Activated CD8-positive, alpha-beta memory T cell treated with anti-CD3 and anti-CD28 coated beads, Interleukin-2, amount 50 U/mL, for 4 hours (primary cell): ENCODE measurements around the gene ZNF423.

ENCODE experiments used
- DNase-seq: peaks from one replicate; pipeline ENCODE4 v3.0.0-alpha.2; 2020

Gene ZNF423

DNA sequence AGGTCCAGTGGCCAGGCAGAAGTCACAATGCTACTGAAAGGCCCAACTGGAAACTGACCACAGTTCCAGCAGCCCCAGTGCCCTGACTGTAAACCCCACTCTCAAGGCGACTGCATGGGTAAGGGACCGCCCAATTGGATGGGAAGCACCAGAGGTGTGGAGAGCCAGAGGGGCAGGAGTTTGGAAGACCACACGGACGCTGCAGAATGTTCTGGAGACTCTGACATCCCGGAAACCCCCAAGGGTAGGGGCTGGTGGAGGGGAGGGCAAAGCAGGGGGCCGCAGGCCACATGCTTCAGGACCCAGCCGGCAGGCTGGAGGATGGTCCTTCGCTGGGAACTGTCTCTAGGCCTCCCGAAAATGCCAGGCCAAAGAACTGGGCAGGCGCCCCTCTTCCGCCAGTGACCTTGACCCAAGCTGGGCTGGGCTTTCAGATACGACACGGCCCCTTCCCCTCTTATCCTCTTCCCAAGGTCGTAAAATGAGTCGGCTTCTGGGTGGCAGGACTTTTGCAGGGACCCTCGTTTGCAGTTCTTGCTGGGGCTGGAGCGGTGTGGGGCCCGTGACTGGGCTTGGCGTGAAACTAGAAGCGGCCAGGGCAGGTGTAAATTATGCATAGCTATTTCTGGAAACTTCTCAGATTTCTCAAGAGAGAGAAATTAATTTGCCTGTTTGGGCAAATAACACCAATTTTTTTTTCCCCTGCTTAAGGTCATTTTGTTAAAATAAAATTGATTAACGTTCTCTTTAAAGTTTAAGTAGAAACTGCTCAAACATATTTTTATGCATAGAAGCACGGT lies 372.1 kb downstream of the ZNF423 start:
- no peak for DNase-seq

DNA sequence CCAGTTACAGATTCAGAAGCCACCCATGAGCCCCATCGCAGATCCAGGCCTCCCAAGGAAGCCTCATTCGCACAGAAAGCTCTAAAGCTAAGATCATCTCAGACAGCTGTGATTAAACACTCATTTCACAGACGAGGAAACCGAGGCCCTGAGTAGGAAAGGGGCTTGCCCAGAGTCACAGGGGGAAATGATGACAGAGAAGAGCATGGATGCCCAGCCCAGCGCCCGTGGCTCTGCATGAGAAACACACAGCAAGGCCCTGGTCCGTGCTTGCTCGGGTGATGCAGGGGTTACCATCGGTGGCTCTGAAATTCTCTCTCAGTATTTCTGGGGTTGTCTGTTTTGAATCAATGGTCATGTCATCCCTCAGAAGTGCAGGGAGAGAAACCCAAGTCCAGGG lies 372.7 kb downstream of the ZNF423 start:
- DNase-seq, result no peak

DNA sequence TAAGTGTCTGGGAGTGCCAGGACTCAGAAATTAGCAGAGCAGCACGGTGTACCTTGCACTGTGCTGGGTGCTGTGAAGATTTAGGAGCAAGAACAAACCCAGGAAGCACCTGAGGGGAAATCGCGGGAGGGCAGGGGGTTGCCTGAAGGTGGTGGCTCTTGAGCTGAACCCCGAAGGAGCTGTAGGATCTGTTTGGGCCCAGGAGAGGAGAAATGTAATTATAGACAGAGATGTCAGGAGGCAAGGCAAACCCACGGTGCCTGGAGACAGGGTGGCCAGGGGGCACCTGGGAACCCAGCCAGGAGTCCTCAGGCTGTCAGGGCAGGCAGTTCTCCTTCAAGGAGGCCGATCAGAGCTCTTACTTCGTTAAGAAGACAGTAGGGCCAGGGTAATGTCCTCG lies 373.2 kb downstream of the ZNF423 start:
- DNase-seq, result no peak

DNA sequence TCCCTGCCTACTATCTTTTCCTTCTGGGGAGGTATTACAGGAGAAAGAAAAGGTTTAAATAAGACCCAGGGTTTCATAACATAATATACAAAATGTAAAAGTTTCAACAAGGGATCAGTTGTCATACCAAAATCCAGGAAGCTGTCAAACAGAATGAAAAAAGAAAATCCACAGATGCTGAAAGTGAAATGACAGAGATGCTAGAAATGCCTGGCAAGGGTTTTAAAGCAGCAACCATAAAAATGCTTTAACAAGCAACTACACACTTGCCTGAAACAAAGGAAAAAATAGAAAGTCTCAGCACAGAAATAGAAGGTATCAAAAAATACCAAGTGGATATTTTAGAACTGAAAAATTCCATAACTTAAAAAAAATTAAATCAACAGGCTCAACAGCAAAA lies 377.3 kb downstream of the ZNF423 start:
- DNase-seq, result no peak

DNA sequence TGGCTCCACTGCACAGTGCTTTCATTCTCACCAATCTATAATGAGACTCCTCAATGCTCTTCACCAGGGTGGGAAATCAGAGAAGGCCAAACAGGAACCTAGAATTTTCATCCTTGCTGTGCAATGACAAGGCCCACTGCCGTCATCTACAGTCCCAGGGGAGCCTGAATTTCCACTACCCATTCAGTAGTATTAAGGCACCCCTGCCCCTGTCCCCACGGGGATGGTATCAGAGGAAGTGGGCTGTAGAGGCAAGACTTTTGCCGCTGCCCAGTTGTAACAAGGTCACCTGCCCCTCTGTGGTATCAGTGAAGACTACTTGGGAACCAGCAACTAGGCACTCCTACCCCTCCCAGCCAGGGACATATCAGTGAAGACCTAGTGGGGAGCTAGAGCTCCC lies 377.8 kb downstream of the ZNF423 start:
- DNase-seq, result no peak

DNA sequence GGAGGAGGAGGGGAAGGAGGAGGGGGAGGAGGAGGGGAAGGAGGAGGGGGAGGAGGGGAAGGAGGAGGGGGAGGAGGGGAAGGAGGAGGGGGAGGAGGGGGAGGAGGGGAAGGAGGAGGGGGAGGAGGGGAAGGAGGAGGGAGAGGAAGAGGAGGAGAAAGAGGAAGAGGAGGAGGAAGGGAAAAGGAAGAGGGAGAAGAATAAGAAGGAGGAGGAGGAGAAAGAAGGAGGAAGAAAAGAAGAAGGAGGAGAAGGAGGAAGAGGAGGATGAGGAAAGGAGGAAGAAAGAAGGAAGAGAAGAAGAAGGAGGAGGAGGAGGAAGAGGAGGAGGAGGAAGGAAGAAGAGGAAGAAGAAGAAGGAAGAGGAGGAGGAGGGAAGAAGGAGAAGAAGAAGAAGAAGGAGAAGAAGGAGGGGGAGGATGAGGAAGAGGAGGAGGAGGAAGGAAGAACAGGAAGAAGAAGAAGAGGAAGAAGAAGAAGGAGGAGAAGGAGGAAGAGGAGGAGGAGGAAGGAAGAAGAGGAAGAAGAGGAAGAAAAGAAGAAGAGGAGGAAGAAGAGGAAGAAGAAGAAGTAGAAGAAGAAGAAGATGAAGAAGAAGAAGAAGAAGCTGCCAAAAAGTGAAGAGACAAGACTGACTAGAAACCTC lies 378.5 kb downstream of the ZNF423 start:
- no peak for DNase-seq

DNA sequence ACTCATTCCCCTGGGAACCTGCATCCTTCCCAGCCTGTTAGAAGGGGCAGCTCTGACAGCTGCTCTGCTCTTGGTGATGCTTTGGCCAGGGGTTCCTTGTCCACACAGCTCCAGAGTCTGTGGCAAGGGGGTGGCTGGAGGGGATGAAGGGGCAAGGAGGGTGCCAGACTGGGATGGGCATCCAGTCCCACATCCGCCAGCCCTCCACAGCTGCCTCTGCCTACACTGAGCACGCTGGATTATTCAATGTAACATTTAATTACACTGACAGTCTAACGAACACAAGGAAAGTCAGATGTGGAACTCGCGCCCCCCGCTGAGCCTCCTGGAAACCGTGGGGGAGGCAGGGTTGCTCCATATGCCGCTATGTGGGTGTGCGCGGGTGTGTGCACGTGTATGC lies 381.2 kb downstream of the ZNF423 start:
- DNase-seq, result no peak

DNA sequence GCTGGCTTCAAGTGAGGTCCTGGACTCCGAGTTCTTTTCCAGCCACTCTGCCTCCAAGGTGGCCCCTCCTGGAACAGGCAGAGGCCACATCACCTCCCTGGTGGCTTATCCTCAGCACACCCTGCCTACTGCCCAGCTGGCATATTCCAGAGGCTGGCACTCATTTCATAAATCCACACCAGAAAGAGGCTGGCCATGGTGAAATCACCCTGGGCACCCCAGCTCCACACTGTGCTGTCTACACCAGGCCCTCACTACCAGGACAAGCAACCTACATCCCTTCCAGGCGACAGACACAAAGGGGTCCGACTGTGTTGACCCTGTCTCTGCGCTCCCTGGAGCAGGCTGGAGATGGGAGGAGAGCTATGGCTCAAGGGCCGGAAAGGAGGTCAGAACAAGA lies 382.1 kb downstream of the ZNF423 start:
- no peak for DNase-seq

DNA sequence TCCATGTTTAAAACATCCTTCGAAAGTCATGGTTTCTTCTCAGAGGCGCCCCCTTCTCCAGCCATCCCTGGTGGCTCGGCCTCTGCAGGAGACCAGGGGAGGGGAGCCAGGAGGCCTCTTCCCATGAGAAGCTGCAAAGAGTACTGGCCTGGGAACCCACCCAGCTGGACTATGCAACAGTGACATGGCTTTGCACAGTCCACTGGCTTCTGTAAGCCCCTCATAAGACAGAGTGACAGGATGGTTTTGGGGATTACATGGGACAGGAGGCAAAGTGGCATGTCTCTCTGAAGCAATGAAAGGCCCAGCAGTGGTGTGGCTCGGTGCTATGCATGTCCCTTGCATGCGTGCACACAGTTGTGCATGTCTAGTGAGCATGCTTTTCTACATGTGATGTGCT lies 382.8 kb downstream of the ZNF423 start:
- no peak for DNase-seq

DNA sequence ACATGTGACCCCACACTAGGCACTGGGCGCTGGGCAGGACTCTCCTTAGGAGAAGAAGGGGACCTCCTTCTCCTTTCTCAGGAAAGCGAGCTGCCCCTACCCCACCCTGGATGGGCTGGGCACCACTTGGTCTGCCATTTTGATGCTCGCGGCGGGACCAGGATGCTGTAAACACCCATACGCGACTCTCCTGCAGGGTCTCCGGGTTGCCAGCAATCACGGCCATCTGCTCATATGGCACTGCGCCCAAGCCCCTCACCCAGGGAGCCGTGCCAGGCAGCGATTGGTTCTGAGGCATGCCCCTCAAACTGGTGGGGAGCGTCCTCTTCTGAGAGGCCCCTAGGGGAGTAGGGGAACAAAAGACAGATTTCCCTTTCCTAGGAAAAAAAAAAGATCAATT lies 383.3 kb downstream of the ZNF423 start:
- DNase-seq, result no peak

DNA sequence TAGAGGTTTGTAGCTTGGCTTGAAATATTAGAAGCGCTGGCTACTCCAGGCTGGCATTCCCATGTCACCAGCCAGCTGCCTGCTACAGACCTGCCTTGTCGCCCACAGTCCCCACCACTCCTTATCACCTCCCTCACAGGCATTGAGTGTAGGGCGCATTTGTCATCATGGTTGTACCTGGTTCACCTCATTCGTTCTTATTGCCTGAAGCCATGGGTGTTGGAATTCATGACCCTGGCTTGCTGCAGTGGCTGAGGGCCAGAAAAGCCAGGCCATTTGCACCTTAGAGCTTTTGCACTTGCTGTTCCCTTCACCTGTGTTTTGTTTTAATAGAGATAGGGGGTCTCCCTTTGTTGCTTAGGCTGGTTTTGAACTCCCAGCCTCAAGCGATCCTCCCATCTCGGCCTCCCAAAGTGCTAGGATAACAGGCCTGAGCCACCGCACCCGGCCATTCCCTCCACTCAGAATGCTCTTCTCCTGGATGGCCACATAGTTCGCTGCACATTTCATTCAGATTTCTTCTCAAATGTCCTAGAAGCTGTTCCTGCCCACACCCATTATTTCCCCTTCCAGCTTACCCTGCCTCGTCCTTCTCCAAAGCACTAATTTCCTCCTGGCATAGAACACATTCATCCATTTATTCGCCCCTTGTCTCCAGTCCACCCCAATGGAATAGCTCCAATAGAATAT lies 384.7 kb downstream of the ZNF423 start:
- DNase-seq, result no peak

DNA sequence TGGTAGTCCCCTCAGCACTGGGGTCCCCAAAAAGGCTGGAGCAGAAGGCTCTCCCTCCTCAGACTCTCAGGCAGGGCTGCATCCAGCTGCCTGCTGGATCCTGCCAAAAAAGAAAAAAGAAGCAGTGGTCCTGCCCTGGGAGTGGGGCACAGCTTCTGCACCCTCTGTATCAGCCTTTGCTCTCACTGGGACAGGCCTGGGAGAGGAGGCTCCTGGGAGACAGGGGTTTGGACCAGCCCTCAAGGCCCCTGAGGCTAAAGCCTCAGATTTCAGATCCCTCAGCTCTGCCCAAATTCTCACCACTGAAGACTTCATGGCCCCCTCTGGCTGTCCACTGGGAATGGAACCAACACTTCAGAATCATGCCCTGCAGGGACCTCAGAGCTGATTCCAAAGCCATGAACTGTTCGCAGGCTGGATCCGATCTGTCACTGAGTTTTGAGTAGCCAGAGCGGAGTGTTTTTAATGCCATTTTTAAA lies 385.4 kb downstream of the ZNF423 start:
- DNase-seq, result no peak

DNA sequence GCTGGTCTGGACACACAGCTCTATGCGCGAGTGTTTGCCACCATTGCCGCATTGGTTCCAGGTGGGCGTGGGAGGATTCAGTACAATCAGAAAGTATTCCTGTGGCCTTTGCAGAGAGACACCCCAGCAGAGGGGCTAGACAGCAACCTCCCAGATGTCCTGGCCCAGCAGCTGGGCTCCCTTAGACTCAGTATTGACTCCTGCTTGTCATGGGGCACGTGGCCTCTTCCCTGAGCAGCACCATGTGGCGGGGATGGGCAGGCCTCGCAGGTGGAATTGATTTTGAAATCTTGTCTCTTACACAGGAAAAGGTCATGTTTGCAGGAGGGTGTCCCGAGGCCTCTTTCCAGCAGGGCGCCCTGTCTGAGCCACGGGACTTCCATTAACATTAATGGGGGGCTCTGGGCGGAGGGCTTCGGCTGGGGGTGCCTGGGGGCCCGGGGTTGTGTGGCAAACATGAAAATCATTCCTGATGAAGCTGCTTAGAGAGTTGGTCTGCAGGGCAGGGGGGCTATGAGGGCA lies 385.9 kb downstream of the ZNF423 start:
- no peak for DNase-seq

DNA sequence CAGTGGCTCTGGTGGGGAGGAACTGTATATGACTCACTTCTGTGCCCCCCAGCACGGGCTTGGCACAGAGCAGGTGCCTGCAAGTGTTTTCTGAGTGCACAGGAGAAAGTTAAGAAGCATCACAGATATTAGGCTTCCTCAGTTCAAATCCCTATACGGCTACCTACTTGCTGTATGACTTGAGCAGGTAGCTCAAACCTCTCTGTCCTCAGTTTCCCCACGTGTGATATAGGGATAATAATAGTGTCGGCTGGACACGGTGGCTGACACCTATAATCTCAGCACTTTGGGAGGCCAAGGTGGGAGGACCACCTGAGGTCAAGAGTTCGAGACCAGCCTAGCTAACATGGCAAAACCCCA lies 386.6 kb downstream of the ZNF423 start:
- DNase-seq, result no peak

DNA sequence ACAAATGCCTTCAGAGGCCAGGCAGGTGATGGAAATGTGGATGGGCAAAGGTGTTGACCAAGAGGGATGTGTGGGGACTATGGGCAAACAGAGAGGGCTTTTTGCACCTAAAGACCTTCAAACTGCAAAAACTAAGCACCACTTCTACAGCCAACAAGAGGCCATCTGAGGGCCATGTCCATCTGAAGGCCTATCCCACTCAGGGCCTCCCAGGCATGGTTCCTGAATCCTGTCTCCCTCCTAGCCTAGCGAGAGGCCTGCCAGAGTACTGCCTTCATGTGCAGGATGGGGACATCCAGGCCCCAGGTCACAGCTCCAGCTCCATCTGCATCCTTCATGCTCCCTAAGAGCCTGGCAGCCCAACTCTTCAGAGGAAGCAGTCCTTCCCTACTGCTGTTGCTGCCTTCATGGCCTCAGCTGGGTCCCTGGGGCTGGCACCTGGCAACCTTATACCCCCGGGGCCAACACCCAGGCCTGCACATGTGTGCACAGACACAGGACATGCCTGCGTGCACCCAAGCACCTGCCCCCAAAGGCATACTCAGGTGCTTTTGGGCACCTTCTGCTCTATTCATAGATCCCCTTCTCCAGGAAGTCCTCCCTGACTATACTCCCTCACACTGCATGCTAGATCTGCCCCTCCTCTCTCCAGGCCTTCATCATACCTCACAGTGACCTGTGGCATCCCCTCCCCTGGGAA lies 387.2 kb downstream of the ZNF423 start:
- DNase-seq, result no peak

DNA sequence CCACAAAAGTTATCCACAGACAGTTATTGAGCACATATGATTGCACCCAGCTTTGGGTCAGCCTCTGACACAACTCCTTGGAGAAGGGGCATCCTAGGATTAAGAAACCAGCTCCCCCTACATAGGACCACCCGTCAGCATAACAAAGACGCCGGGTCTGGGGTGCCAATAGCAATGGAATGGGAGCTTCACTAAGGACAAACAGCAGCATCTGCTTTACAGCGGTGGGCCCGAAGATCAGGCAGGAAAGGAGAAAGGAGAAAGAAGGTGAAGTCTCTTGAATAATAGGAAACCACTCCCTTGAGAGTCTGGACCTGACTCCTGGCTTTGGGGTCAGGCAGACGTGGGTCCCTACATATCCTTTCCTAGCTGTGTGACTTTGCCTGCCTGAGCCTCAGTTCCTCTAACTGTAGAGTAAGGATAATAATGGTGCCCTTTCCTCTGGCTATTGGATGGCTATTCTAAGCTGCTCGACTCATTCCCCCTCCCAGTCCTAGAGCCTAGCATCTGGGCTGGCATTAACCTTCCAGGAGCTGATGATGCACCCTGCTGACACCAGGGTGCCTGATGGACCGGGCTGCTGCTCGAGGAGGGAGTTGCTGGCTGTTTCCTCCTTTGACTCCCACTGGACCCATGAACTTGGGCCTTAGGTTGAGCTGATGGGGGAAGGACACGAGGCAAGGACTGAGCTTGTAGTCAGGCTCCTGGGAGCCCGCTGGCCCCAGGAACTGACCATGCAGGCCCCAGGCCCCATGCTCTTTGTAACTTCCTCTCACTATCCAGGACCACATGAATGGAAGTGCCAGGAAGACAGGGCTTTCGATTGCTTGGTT lies 388.2 kb downstream of the ZNF423 start:
- DNase-seq, result no peak

DNA sequence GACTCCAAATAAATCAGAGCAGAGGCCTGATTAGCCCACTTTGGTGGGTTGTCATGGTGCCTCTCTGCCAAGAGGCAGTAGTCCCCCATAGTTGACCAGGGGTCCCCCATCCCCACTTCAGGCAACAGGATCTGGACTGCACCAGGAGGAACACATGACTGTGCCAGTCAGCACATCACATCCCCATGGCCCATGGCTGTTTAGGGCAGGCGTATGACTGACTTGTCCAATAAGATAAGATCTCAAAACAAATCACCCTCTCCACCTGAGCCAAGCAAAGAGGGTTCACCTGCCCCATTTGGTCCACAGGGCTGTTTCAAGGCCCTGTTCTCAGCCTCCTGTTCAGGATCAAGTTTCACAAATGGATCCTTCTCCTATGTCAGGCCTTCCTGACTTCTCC lies 389.0 kb downstream of the ZNF423 start:
- DNase-seq, result no peak

DNA sequence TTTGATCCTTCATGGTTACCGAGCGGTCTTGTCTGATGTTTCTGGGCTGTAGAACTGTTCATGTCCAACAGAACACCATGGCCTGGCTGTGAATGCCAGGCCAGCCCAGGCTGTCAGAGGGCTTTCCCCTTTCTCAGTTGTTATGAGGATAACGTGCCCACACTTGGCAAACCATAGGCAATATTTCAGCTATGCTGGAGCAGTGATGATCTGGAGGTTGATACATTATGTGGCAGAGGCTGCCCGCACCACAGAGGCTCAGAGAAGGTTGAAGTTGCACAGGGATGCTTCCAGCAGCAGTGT lies 389.4 kb downstream of the ZNF423 start:
- DNase-seq, result no peak

DNA sequence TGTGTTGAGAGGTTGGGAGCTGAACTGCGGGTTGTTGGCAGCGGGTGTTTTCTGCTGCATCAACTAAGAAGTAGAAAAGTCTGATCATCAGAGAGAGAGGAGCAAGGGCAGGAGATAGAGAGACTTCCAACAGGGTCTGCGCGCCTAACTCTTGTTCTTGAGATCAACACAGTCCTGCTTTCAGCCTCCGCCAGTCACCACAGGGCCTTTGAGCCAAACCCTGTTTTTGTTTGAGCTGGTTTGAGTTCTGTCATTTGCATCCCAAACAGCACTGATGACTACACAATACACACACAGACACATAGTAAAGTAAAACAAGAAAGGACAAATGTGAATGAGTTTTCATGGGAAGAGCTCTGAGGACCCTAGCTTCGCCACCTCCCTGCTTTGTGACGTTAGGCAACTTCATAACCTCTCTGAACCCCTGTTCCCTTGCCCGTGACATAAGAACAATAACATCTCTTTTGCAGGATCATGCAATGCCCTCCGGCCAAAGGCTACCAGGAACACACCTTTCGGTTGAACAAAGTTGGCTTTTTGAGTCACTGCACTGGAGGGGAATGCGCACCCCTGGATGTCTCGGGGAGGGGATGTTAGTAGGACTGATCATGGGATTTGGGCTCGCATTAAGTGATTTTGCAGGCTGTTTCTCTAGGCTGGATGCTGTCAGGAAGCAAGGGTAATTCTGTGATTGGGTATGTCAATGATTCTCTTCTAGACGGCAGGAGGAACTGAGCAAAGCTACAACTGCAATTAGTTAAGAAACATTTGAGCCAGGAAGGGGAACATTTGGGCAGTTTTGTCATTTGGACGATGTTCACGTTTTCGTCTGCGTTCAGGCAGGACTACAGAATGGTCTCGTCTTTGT lies 390.0 kb downstream of the ZNF423 start:
- no peak for DNase-seq

DNA sequence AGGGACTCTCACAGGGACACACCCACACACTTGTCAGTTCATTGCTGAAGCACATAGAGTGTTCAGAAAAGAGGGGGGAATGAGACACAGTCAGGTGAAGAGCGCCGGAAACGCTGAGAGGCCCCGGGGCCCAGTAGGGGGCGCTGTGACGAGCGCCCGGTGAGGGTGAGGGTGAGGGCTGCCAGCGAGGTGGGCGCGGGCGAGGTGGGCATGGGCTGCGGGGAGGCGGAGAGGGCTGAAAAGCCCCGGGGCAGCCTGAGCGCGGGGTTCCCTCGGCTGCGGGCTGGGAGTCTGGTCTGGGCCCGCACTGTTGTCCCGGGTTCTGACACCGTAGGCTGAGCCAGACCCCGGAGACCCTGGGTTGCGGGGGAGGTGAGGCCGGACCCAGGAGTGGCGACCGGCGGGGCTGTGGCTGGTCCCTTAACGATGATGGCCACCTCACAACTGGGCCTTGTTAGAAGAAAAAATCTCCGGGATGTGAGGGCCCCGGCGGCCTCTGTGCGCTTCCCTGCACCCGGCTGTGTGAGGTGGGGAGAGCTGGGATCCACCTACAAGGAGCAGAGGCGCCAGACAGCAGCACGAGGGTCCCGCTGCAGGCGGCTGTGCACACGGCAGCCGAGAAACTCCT lies 390.9 kb downstream of the ZNF423 start:
- DNase-seq, result no peak

DNA sequence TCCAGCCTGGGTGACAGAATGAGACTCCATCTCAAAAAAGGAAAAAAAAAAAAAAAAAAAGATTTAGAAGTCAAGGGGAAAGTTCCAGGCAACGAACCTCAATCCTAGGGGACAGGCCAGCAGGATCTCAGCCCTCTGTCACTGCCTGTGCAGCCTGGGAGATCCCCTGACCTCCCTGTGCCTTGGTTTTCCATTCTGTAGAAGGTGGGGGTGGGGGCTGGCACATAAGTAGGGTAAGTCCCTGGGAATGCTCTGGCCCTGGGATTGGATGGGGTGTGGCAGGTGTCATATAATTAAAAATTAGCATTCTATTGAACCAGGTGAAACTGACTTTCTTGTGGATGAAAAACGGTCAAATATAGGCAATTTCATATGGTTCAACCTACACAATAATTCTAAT lies 391.8 kb downstream of the ZNF423 start:
- no peak for DNase-seq
